Stomach (tissue), 4 donors: ENCODE data around the gene ABLIM2.

Experiments
- CTCF ChIP-seq, 7 experiments: fragments of 450-650 bp in 4 of 7; fragments of 200-600 bp in 3 of 7; sonication (generic) in 3 of 7; IDR thresholded peaks; one replicate each; pipeline ENCODE4 v1.5.1; 2016 to 2019; ENCODE audit warnings: antibody characterized with exemption in 7 of 7, control low read depth in 2 of 7, mild to moderate bottlenecking in 1 of 7
- EP300 ChIP-seq: sonication (generic); formaldehyde crosslinking; IDR thresholded peaks from one replicate; pipeline ENCODE4 v1.6.1; 2017; ENCODE audit warnings: antibody characterized with exemption
- POLR2A ChIP-seq, 4 donors: fragments of 450-650 bp; IDR thresholded peaks; one replicate each; pipeline ENCODE4 v1.6.1; 2016; ENCODE audit warnings: antibody characterized with exemption in 4 of 4, control low read depth in 2 of 4, mild to moderate bottlenecking in 1 of 4, moderate library complexity in 1 of 4
- POLR2AphosphoS5 ChIP-seq, 3 donors: sonication (generic); formaldehyde crosslinking; IDR thresholded peaks; one replicate each; pipeline ENCODE4 v1.6.1; 2016; ENCODE audit warnings: antibody characterized with exemption in 3 of 3

- TF ChIP-seq CTCF (IDR thresholded peaks at IDR 0.05) (no peak), EP300 (no peak), POLR2A (IDR thresholded peaks at IDR 0.05) (no peak), POLR2AphosphoS5 (IDR thresholded peaks at IDR 0.05) (no peak)
Measured at GRCh38 chr4:8072235-8072968, 86.2 kb downstream of the ABLIM2 start.
